PC-3 (cell line): ENCODE data around the gene PBRM1.
"Not testable (repeated sequence)": the region's sequence is repeated elsewhere in the genome, so short reads cannot be mapped to it uniquely, and the experiment has no call there.

Source experiments
- EZH2 ChIP-seq: fragments of 300-600 bp; sonication (generic); IDR thresholded peaks from one replicate; pipeline ENCODE4 v1.6.1; 2017; ENCODE audit warnings: antibody characterized with exemption, mild to moderate bottlenecking, low read length; ENCODE audit not compliant: unreplicated experiment
- EZH2phosphoT487 ChIP-seq: fragments of 300-600 bp; sonication (generic); IDR thresholded peaks from 2 replicates; pipeline ENCODE4 v1.6.1; 2018; ENCODE audit warnings: mild to moderate bottlenecking, antibody characterized with exemption, low read length, borderline replicate concordance
- TF ChIP-seq, protein P1 (sequence below): fragments of 300-600 bp; sonication (generic); conservative IDR thresholded peaks from 2 replicates; pipeline ENCODE4 v1.5.1; 2017; ENCODE audit warnings: antibody characterized with exemption, low read depth, mild to moderate bottlenecking, low read length

DNA sequence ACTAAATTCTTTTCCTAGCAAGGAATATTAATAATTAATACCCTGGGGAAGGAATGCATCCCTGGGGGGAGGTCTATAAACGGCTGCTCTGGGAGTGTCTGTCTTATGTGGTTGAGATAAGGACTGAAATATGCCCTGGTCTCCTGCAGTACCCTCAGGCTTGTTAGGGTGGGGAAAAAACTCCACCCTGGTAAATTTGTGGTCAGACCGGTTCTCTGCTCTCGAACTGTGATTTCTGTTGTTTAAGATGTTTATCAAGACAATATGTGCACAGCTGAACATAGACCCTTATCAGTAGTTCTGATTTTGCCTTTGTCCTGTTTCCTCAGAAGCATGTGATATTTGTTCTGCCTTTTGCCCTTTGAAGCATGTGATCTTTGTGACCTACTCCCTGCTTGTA, 43.0 kb upstream of the PBRM1 start:
- TF ChIP-seq, protein P1, sequence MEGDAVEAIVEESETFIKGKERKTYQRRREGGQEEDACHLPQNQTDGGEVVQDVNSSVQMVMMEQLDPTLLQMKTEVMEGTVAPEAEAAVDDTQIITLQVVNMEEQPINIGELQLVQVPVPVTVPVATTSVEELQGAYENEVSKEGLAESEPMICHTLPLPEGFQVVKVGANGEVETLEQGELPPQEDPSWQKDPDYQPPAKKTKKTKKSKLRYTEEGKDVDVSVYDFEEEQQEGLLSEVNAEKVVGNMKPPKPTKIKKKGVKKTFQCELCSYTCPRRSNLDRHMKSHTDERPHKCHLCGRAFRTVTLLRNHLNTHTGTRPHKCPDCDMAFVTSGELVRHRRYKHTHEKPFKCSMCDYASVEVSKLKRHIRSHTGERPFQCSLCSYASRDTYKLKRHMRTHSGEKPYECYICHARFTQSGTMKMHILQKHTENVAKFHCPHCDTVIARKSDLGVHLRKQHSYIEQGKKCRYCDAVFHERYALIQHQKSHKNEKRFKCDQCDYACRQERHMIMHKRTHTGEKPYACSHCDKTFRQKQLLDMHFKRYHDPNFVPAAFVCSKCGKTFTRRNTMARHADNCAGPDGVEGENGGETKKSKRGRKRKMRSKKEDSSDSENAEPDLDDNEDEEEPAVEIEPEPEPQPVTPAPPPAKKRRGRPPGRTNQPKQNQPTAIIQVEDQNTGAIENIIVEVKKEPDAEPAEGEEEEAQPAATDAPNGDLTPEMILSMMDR = not testable (repeated sequence)
- TF ChIP-seq EZH2, EZH2phosphoT487: not testable (repeated sequence)
